Liver (tissue), 9 donors: Measurements from ENCODE around the gene VSNL1. TPM values are rescaled to one million over a fixed set of nuclear protein-coding genes. Genes with fewer than 3 reads are reported as not detected.
"Not testable (repeated sequence)": the region's sequence is repeated elsewhere in the genome, so short reads cannot be mapped to it uniquely, and the experiment has no call there.

Source experiments
- DNase-seq: peaks from one replicate; pipeline ENCODE4 v3.0.0-alpha.2; 2017; ENCODE audit warnings: low spot score
- H3K27ac ChIP-seq, 2 donors: one replicate each; pipeline ENCODE4 v1.7.0; 2013; ENCODE audit warnings: inconsistent platforms in 2 of 2, low read length in 2 of 2, control low read depth in 1 of 2, low read depth in 1 of 2, mild to moderate bottlenecking in 1 of 2
- H3K27me3 ChIP-seq, 4 donors: one replicate each; pipeline versions ENCODE4 v1.6.1 to v1.7.0; 2013; ENCODE audit warnings: low read length in 3 of 4, inconsistent platforms in 1 of 4, mild to moderate bottlenecking in 1 of 4, moderate library complexity in 1 of 4; ENCODE audit not compliant: control insufficient read depth in 4 of 4, insufficient read depth in 4 of 4
- H3K36me3 ChIP-seq, 4 donors: one replicate each; pipeline versions ENCODE4 v1.6.1 to v1.7.0; 2013; ENCODE audit warnings: low read length in 3 of 4, mild to moderate bottlenecking in 3 of 4, low read depth in 1 of 4, moderate library complexity in 1 of 4; ENCODE audit not compliant: control insufficient read depth in 4 of 4, insufficient read depth in 3 of 4
- H3K4me1 ChIP-seq, 4 donors: one replicate each; pipeline versions ENCODE4 v1.6.1 to v1.7.0; 2013; ENCODE audit warnings: low read length in 3 of 4, mild to moderate bottlenecking in 3 of 4, moderate library complexity in 1 of 4; ENCODE audit not compliant: control insufficient read depth in 4 of 4, insufficient read depth in 4 of 4
- H3K4me3 ChIP-seq, 3 donors: one replicate each; pipeline versions ENCODE4 v1.6.1 to v1.7.0; 2013; ENCODE audit warnings: low read length in 3 of 3, control low read depth in 1 of 3, low read depth in 1 of 3, mild to moderate bottlenecking in 1 of 3
- H3K9ac ChIP-seq, 2 donors: one replicate each; pipeline ENCODE4 v1.7.0; 2013; ENCODE audit warnings: low read length in 2 of 2, mild to moderate bottlenecking in 2 of 2, moderate library complexity in 2 of 2, control low read depth in 1 of 2, low read depth in 1 of 2
- H3K9me3 ChIP-seq, 4 donors: one replicate each; pipeline versions ENCODE4 v1.6.1 to v1.7.0; 2013; ENCODE audit warnings: low read length in 3 of 4; ENCODE audit not compliant: control insufficient read depth in 4 of 4
- CTCF ChIP-seq: fragments of 150-350 bp; IDR thresholded peaks from 2 replicates; pipeline ENCODE4 v1.5.1; 2017; ENCODE audit warnings: improper control_type of control experiment, low read depth, low read length; ENCODE audit not compliant: missing input control
- EGR1 ChIP-seq, 2 donors: IDR thresholded peaks; 2 replicates each; pipeline ENCODE4 v1.6.1; 2016 to 2018; ENCODE audit warnings: antibody characterized with exemption in 2 of 2, low read depth in 2 of 2
- FOXA1 ChIP-seq: IDR thresholded peaks from 2 replicates; pipeline ENCODE4 v1.6.1; 2016; ENCODE audit warnings: antibody characterized with exemption
- FOXA2 ChIP-seq: IDR thresholded peaks from 2 replicates; pipeline ENCODE4 v1.6.1; 2016; ENCODE audit warnings: antibody characterized with exemption
- GABPA ChIP-seq, 2 donors: IDR thresholded peaks in 1 of 2; conservative IDR thresholded peaks in 1 of 2; 2 replicates each; pipeline ENCODE4 v1.6.1; 2016; ENCODE audit warnings: antibody characterized with exemption in 2 of 2, mild to moderate bottlenecking in 1 of 2, moderate library complexity in 1 of 2
- HNF4A ChIP-seq, 2 donors: conservative IDR thresholded peaks; 2 replicates each; pipeline ENCODE4 v1.6.1; 2016; ENCODE audit warnings: antibody characterized with exemption in 2 of 2, mild to moderate bottlenecking in 2 of 2
- HNF4G ChIP-seq: IDR thresholded peaks from 2 replicates; pipeline ENCODE4 v1.6.1; 2016; ENCODE audit warnings: antibody characterized with exemption
- JUND ChIP-seq, 2 donors: IDR thresholded peaks; 2 replicates each; pipeline ENCODE4 v1.6.1; 2016; ENCODE audit warnings: antibody characterized with exemption in 2 of 2
- MAX ChIP-seq: IDR thresholded peaks from 2 replicates; pipeline ENCODE4 v1.6.1; 2016; ENCODE audit warnings: antibody characterized with exemption
- NR2F2 ChIP-seq: IDR thresholded peaks from 2 replicates; pipeline ENCODE4 v1.6.1; 2016; ENCODE audit warnings: antibody characterized with exemption
- RAD21 ChIP-seq, 2 donors: IDR thresholded peaks; 2 replicates each; pipeline ENCODE4 v1.6.1; 2016; ENCODE audit warnings: antibody characterized with exemption in 2 of 2, mild to moderate bottlenecking in 2 of 2
- RXRA ChIP-seq, 2 donors: IDR thresholded peaks; 2 replicates each; pipeline ENCODE4 v1.6.1; 2017 to 2018; ENCODE audit warnings: antibody characterized with exemption in 2 of 2, mild to moderate bottlenecking in 1 of 2
- SP1 ChIP-seq: IDR thresholded peaks from 2 replicates; pipeline ENCODE4 v1.6.1; 2018; ENCODE audit warnings: antibody characterized with exemption, mild to moderate bottlenecking
- TAF1 ChIP-seq: conservative IDR thresholded peaks from 2 replicates; pipeline ENCODE4 v1.6.1; 2016; ENCODE audit warnings: antibody characterized with exemption, mild to moderate bottlenecking
- YY1 ChIP-seq: IDR thresholded peaks from 2 replicates; pipeline ENCODE4 v1.6.1; 2016; ENCODE audit warnings: antibody characterized with exemption, mild to moderate bottlenecking
- ZBTB33 ChIP-seq: IDR thresholded peaks from 2 replicates; pipeline ENCODE4 v1.6.1; 2016; ENCODE audit warnings: antibody characterized with exemption
- WGBS: extraction: QIAGEN DNeasy Blood & Tissue Kit; methylation state at CpG from one replicate; pipeline ENCODE4 v1.1.7; 2013; 5-methylcytosine and 5-hydroxymethylcytosine counted together
- polyA plus RNA-seq, 2 donors: library from polyadenylated mRNA; stranded (reverse) in 1 of 2; unstranded in 1 of 2; fragments of 200-250 nt in 1 of 2; fragments of >200 nt in 1 of 2; fragmentation: Nextera tagmentation in 1 of 2; extraction: Ambion mirVana in 1 of 2; gene quantifications; one replicate each; pipeline versions ENCODE4 v1.2.1 to v1.2.3, GENCODE V29; 2013 to 2015
- total RNA-seq, 2 donors: library from RNA; depleted of rRNA; stranded (reverse); fragments of >200 nt; gene quantifications; one replicate each; pipeline ENCODE4 v1.2.3, GENCODE V29; 2014
- TF ChIP-seq, protein P1 (sequence below): IDR thresholded peaks from 2 replicates; pipeline ENCODE4 v1.6.1; 2016; ENCODE audit warnings: antibody characterized with exemption, mild to moderate bottlenecking
- TF ChIP-seq, protein P2 (sequence below): IDR thresholded peaks from 2 replicates; pipeline ENCODE4 v1.6.1; 2016; ENCODE audit warnings: antibody characterized with exemption
- donor health status: healthy.
- donor health status: healthy.
- donor health status: healthy.
- donor health status: healthy.
- donor health status: healthy.

VSNL1 gene
- total and polyA plus RNA-seq, 4 donors, result 2.2 to 32.9 (median 6.3) TPM

- Histone ChIP-seq H3K4me3 (no peak overlapping the region), H3K4me1 (peaks cover 2 to 34% (median 18%) of the 10 kb centered on the region in 4 donors), H3K9ac (no peak overlapping the region), H3K27ac (no peak overlapping the region), H3K36me3 (no peaks in the 10 kb centered on the region), H3K9me3 (no peaks in the 10 kb centered on the region), H3K27me3 (no peaks in the 10 kb centered on the region)
- DNase-seq, result no peak
- TF ChIP-seq SP1 (no peak), EGR1 (IDR thresholded peaks at IDR 0.05; ENCODE audit: low read depth in 2 of 2) (no peak), RAD21 (IDR thresholded peaks at IDR 0.05) (no peak), CTCF (no peak), FOXA1 (no peak), HNF4G (no peak), YY1 (no peak), NR2F2 (no peak), JUND (IDR thresholded peaks at IDR 0.05) (no peak), MAX (no peak), ZBTB33 (no peak), GABPA (IDR thresholded peaks at IDR 0.05 in 1 of 2, conservative IDR thresholded peaks at IDR 0.05 in 1 of 2) (no peak), TAF1 (no peak), FOXA2 (no peak), RXRA (IDR thresholded peaks at IDR 0.05) (no peak), HNF4A (conservative IDR thresholded peaks at IDR 0.05) (no peak)
- TF ChIP-seq, protein P1, sequence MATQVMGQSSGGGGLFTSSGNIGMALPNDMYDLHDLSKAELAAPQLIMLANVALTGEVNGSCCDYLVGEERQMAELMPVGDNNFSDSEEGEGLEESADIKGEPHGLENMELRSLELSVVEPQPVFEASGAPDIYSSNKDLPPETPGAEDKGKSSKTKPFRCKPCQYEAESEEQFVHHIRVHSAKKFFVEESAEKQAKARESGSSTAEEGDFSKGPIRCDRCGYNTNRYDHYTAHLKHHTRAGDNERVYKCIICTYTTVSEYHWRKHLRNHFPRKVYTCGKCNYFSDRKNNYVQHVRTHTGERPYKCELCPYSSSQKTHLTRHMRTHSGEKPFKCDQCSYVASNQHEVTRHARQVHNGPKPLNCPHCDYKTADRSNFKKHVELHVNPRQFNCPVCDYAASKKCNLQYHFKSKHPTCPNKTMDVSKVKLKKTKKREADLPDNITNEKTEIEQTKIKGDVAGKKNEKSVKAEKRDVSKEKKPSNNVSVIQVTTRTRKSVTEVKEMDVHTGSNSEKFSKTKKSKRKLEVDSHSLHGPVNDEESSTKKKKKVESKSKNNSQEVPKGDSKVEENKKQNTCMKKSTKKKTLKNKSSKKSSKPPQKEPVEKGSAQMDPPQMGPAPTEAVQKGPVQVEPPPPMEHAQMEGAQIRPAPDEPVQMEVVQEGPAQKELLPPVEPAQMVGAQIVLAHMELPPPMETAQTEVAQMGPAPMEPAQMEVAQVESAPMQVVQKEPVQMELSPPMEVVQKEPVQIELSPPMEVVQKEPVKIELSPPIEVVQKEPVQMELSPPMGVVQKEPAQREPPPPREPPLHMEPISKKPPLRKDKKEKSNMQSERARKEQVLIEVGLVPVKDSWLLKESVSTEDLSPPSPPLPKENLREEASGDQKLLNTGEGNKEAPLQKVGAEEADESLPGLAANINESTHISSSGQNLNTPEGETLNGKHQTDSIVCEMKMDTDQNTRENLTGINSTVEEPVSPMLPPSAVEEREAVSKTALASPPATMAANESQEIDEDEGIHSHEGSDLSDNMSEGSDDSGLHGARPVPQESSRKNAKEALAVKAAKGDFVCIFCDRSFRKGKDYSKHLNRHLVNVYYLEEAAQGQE, result no peak
- TF ChIP-seq, protein P2, sequence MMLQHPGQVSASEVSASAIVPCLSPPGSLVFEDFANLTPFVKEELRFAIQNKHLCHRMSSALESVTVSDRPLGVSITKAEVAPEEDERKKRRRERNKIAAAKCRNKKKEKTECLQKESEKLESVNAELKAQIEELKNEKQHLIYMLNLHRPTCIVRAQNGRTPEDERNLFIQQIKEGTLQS, result no peak
- WGBS, result 89% methylated on average over 3 of the region's 3 CpGs
Measured at GRCh38 chr2:17558878-17559277, 18.4 kb downstream of the VSNL1 start.

- not testable (repeated sequence) for H3K36me3 ChIP-seq, H3K4me1 ChIP-seq, H3K9ac ChIP-seq, H3K4me3 ChIP-seq, H3K27me3 ChIP-seq, H3K9me3 ChIP-seq, H3K27ac ChIP-seq, DNase-seq
- WGBS, result 93% methylated on average over 3 of the region's 3 CpGs
Measured at GRCh38 chr2:17565726-17566125, 25.2 kb downstream of the VSNL1 start.
